Immature natural killer cell (primary cell): Measurements from ENCODE around the gene NOC2L. TPM values are rescaled to one million over a fixed set of nuclear protein-coding genes. Genes with fewer than 3 reads are reported as not detected.
A peak's percentile ranks its signal among the peaks of the same experiment; 100 is the strongest.

ENCODE experiments used
- DNase-seq, 3 donors: peaks; one replicate each; pipeline ENCODE4 v3.0.0; 2022; ENCODE audit warnings: mixed read lengths in 1 of 3
- H3K27ac Mint-ChIP-seq, 6 donors: one replicate each; pipeline ENCODE4 v1.8.0; 2020; ENCODE audit warnings: mixed read lengths in 6 of 6, mild to moderate bottlenecking in 5 of 6, inconsistent platforms in 4 of 6, moderate library complexity in 3 of 6
- H3K27me3 Mint-ChIP-seq, 3 donors: one replicate each; pipeline ENCODE4 v1.8.0; 2020 to 2021; ENCODE audit warnings: low read depth in 3 of 3, mild to moderate bottlenecking in 3 of 3, mixed read lengths in 3 of 3, moderate library complexity in 3 of 3, inconsistent platforms in 1 of 3
- H3K36me3 Mint-ChIP-seq, 3 donors: one replicate each; pipeline ENCODE4 v1.8.0; 2020; ENCODE audit warnings: mixed read lengths in 3 of 3, inconsistent platforms in 2 of 3, mild to moderate bottlenecking in 2 of 3
- H3K4me1 Mint-ChIP-seq, 2 donors: one replicate each; pipeline ENCODE4 v1.8.0; 2020; ENCODE audit warnings: inconsistent platforms in 2 of 2, mild to moderate bottlenecking in 2 of 2, mixed read lengths in 2 of 2, moderate library complexity in 1 of 2
- H3K4me3 Mint-ChIP-seq, 5 donors: one replicate each; pipeline ENCODE4 v1.8.0; 2020; ENCODE audit warnings: mild to moderate bottlenecking in 5 of 5, mixed read lengths in 5 of 5, inconsistent platforms in 3 of 5, moderate library complexity in 3 of 5
- H3K9me3 Mint-ChIP-seq, 6 donors: one replicate each; pipeline ENCODE4 v1.8.0; 2020; ENCODE audit warnings: mild to moderate bottlenecking in 6 of 6, mixed read lengths in 6 of 6, inconsistent platforms in 4 of 6, moderate library complexity in 3 of 6
- polyA plus RNA-seq, 3 donors: library from polyadenylated mRNA; unstranded; fragments of 300-500 nt; fragmentation: Illumina TruSeq; gene quantifications; one replicate each; pipeline ENCODE4 v1.2.3, GENCODE V29; 2021

The NOC2L gene
- polyA plus RNA-seq, 3 donors from 2014 or later: 48.2 to 69.8 (median 53.5) TPM

DNA sequence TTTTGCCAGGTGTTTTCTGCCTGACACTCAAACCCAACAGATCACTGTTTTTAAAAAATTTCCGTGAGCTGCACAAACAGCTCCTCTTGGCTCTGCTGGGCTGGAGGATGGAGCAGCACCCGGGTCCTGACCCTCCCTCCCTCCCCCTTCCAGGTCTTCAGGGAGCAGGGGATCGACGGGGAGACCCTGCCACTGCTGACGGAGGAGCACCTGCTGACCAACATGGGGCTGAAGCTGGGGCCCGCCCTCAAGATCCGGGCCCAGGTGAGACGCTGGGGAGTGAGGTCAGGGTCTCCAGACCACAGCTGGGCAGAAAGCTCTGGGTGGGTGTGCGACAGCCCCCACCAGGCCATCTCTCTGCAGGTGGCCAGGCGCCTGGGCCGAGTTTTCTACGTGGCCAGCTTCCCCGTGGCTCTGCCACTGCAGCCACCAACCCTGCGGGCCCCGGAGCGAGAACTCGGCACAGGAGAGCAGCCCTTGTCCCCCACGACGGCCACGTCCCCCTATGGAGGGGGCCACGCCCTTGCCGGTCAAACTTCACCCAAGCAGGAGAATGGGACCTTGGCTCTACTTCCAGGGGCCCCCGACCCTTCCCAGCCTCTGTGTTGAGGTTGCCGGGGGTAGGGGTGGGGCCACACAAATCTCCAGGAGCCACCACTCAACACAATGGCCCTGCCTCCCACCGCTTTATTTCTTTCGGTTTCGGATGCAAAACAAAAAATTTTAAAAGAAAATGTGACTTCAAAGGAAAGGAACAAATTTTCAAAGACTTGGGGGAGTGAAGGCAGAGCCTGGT is 15.3 kb downstream of the NOC2L start:
- Mint-ChIP-seq H3K27me3 (peaks cover 3 to 11% (median 6%) of the 10 kb centered on the region in 3 donors), H3K27ac (no peak overlapping the region), H3K4me1 (peaks cover 0 to 8% of the 10 kb centered on the region in 2 donors), H3K4me3 (no peak overlapping the region), H3K9me3 (no peaks in the 10 kb centered on the region), H3K36me3 (peaks cover 4 to 10% (median 7%) of the 10 kb centered on the region in 3 donors)
- no peak for DNase-seq

DNA sequence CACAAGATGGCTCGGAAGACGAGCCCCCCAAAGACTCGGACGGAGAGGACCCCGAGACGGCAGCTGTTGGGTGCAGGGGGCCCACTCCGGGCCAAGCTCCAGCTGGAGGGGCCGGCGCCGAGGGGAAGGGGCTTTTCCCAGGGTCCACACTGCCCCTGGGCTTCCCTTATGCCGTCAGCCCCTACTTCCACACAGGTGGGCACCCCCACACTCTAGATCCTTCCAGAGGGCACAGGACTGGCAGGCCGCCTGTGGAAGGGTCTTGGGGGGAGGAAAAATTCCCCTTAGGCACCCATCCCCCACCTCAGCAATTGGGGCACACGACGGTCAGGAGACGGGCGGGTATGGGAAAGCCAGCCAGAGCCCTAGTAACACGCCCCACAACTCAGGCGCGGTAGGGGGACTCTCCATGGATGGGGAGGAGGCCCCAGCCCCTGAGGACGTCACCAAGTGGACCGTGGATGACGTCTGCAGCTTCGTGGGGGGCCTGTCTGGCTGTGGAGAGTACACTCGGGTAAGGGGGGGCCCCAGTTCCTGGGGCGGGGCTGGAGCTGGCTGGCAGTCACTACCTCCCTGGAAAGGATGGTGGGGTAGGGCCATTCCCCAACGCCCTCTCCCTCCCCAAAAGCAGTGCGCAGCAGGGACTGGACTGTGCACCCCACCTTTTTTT is 16.1 kb downstream of the NOC2L start:
- Mint-ChIP-seq H3K4me1 (peaks cover 0 to 8% of the 10 kb centered on the region in 2 donors), H3K27ac (no peak overlapping the region), H3K9me3 (no peaks in the 10 kb centered on the region), H3K36me3 (peaks cover 4 to 8% (median 7%) of the 10 kb centered on the region in 3 donors), H3K4me3 (no peak overlapping the region), H3K27me3 (peaks cover 3 to 14% (median 6%) of the 10 kb centered on the region in 3 donors)
- DNase-seq: no peak

DNA sequence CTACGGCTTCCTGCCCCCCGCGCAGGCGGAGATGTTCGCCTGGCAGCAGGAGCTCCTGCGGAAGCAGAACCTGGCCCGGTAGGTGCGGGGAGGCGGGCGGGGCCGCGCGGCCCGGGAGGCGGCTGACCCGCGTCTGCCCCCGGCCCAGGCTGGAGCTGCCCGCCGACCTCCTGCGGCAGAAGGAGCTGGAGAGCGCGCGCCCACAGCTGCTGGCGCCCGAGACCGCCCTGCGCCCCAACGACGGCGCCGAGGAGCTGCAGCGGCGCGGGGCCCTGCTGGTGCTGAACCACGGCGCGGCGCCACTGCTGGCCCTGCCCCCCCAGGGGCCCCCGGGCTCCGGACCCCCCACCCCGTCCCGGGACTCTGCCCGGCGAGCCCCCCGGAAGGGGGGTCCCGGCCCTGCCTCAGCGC is 16.6 kb downstream of the NOC2L start:
- no peak overlapping the region for H3K27ac Mint-ChIP-seq
- peaks cover 4 to 8% (median 7%) of the 10 kb centered on the region in 3 donors for H3K36me3 Mint-ChIP-seq
- no peaks in the 10 kb centered on the region for H3K9me3 Mint-ChIP-seq
- peaks cover 4 to 14% (median 10%) of the 10 kb centered on the region in 3 donors for H3K27me3 Mint-ChIP-seq
- no peak for DNase-seq
- peaks cover 0 to 8% of the 10 kb centered on the region in 2 donors for H3K4me1 Mint-ChIP-seq
- no peak overlapping the region for H3K4me3 Mint-ChIP-seq

DNA sequence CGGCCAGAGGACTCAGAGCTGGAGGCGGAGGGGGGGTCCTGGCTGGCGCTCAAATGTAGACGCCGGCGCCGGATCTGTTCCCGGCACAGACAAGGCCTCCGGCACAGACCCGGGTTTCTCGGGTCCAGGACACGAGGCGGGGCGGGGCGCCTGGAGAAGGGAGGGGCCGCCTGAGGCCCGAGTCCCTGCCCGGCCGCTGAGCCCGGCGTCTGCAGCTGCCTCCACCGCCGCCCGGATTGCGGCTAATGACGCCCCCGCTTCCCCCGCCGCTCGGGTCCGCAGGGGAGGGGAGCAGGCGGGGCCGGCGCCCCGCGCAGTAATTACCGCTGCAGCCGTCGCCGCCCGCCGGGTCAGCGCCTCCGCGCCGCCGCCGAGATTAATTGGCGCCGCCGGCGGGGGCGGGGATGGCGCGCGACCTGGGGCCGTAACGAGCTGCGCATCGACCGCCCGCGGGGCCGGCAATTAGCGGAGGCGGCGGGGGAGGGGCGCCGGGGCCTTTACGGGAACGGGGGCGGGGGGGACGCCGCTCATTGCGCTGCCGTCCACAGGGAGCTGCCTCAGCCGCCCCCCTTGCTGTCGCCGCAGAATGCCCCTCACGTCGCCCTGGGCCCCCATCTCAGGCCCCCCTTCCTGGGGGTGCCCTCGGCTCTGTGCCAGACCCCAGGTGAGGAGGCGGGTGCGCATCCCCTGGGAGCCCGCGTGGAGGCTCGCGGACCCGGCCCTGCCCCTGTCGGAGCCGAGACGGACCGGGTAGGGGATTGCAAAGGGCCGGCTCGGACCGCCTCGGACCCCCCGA is 17.3 kb downstream of the NOC2L start:
- Mint-ChIP-seq H3K27ac (no peak overlapping the region), H3K4me1 (peaks cover 0 to 8% of the 10 kb centered on the region in 2 donors), H3K4me3 (peak overlapping the region in 3 of 5 donors; percentile 27 to 70 (median 67)), H3K36me3 (peaks cover 4 to 8% (median 4%) of the 10 kb centered on the region in 3 donors), H3K27me3 (peaks cover 4 to 14% (median 10%) of the 10 kb centered on the region in 3 donors), H3K9me3 (no peaks in the 10 kb centered on the region)
- DNase-seq: no peak

DNA sequence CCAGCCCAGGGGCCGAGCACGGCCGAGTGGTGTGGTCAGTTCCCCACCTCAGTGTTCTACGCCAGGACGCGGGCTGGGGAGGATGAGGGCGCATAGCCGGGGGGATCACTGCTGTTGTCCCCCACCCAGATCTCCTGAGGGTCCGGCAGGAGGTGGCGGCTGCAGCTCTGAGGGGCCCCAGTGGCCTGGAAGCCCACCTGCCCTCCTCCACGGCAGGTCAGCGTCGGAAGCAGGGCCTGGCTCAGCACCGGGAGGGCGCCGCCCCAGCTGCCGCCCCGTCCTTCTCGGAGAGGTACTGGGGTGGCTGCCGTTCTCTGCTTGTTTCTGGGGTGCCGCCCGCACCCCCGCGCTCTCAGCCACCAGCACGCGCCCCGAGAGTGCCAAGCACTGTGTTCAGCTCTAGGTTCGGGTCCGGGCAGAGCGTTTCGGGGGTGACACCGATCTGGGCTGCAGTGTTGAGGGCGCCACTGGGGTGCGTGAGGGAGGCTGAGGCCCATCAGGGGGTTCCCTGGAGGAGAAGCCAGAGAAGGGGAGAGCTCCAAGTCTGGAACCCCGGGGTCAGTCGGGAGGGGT is 18.0 kb downstream of the NOC2L start:
- Mint-ChIP-seq H3K36me3 (peaks cover 4 to 8% (median 4%) of the 10 kb centered on the region in 3 donors), H3K27me3 (peaks cover 4 to 14% (median 10%) of the 10 kb centered on the region in 3 donors), H3K4me1 (peaks cover 0 to 8% of the 10 kb centered on the region in 2 donors), H3K9me3 (no peaks in the 10 kb centered on the region), H3K27ac (no peak overlapping the region), H3K4me3 (peak overlapping the region in 4 of 5 donors; percentile 27 to 70 (median 68))
- DNase-seq: no peak

DNA sequence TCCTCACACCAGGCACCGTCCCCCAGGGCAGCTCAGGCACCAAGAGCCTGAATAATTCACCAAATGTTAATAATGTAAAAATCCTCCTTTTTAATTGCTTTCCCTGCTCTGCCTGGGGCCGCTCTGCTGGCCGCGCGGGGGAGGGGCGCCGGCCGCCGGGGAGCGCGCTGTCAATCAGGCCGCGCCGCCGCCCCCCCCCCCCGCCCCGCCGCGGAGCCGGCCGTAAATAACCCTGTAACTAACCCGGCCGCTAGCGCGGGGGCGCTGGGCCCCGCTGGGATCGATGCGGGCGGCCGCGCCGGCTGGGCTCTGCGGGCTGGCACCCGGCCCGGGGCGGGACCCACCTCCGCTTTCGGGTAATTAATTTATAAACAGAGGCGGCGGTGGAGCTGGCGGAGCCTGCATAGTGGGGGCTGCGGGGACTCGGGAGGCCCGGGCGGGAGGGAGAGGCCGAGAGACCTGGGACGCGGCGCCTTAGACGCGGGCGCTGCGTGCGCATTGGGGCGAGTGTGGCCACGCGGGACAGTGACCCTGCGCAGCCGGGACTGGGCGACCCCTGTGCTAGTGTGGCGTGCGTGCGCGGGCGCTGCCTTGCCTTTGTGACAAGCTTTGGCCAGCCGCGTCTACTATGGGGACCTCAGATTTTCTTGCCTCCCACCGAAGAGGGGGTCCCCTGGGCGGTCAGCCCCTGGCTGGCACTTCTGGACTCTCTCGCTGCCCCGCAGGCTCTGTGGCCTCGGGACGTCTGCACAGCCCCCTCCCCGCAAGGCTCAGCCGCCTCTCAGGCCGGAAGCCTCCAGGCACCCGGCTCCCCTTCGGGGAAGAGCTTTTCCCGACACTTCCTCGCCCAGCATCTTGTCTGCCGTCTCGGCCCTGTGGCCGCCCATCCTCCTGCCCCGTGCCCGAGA is 18.7 kb downstream of the NOC2L start:
- H3K36me3 Mint-ChIP-seq: peaks cover 3 to 4% (median 4%) of the 10 kb centered on the region in 3 donors
- H3K4me1 Mint-ChIP-seq: peaks cover 0 to 8% of the 10 kb centered on the region in 2 donors
- no peaks in the 10 kb centered on the region for H3K9me3 Mint-ChIP-seq
- no peak overlapping the region for H3K27ac Mint-ChIP-seq
- DNase-seq: no peak
- peaks cover 4 to 14% (median 10%) of the 10 kb centered on the region in 3 donors for H3K27me3 Mint-ChIP-seq
- H3K4me3 Mint-ChIP-seq: peak overlapping the region in 4 of 5 donors; percentile 41 to 54 (median 48)

DNA sequence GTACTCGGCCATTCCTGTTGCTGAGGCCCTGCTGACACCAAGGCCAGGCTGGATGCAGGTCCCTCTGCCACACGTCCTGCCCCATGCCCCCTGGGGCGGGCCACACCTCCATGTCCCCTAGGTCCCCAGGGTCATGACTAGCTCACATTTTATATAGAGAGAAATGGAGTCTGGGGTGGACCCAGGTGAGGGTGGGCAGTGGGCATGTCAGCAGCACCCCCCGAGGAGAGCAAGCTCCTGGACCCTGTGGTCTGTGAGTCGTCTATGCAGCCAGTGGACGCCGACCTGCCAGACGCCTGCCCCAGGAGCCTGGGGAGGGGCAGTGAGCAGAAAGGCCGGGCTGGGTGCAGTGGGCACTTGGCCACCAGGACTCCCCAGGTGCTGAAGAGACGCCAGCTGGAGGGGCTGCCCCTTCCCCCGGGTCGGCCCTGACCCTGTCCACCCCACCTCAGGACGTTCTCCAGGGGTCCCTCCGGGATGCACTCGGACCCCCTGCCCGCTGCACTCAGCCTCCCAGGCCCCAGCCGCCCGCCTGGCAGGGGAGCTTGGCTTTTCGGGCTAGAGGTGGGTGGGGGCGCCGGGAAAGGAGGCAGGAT is 19.4 kb downstream of the NOC2L start:
- no peaks in the 10 kb centered on the region for H3K36me3 Mint-ChIP-seq
- DNase-seq: no peak
- H3K4me1 Mint-ChIP-seq: peaks cover 0 to 8% of the 10 kb centered on the region in 2 donors
- peaks cover 4 to 19% (median 10%) of the 10 kb centered on the region in 3 donors for H3K27me3 Mint-ChIP-seq
- H3K9me3 Mint-ChIP-seq: no peaks in the 10 kb centered on the region
- H3K4me3 Mint-ChIP-seq: peak overlapping the region in 1 of 5 donors; percentile 38
- no peak overlapping the region for H3K27ac Mint-ChIP-seq

DNA sequence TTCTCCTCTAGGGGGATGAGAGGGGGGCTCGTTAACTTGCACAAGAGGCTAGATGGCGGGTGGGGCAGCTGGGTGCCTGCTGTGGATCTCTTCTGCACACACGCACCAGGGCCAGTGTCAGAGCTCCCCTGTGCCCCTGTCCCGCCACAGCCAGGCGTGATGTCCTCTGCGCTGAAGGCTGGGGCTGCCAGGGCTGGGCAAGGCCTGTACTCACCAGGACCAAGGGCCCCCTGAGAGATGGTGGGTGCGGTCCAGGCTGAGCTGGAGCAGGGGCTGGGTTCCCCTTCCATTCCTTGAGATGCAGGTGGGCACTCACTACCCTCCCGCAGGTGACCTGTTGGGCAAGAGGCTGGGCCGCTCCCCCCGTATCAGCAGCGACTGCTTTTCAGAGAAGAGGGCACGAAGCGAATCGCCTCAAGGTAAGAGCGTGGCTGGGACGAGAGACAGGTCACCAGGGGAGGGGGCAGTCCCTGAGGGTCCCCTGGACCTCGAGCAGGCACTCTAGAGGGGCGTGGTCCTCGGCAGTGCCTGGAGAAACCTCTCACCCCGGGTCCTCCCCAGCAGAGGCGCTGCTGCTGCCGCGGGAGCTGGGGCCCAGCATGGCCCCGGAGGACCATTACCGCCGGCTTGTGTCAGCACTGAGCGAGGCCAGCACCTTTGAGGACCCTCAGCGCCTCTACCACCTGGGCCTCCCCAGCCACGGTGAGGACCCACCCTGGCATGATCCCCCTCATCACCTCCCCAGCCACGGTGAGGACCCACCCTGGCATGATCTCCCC is 20.2 kb downstream of the NOC2L start:
- peak overlapping the region in 1 of 5 donors; percentile 38 for H3K4me3 Mint-ChIP-seq
- no peak for DNase-seq
- no peak overlapping the region for H3K27ac Mint-ChIP-seq
- H3K4me1 Mint-ChIP-seq: peaks cover 0 to 8% of the 10 kb centered on the region in 2 donors
- H3K27me3 Mint-ChIP-seq: peaks cover 4 to 19% (median 10%) of the 10 kb centered on the region in 3 donors
- no peaks in the 10 kb centered on the region for H3K9me3 Mint-ChIP-seq
- no peaks in the 10 kb centered on the region for H3K36me3 Mint-ChIP-seq

DNA sequence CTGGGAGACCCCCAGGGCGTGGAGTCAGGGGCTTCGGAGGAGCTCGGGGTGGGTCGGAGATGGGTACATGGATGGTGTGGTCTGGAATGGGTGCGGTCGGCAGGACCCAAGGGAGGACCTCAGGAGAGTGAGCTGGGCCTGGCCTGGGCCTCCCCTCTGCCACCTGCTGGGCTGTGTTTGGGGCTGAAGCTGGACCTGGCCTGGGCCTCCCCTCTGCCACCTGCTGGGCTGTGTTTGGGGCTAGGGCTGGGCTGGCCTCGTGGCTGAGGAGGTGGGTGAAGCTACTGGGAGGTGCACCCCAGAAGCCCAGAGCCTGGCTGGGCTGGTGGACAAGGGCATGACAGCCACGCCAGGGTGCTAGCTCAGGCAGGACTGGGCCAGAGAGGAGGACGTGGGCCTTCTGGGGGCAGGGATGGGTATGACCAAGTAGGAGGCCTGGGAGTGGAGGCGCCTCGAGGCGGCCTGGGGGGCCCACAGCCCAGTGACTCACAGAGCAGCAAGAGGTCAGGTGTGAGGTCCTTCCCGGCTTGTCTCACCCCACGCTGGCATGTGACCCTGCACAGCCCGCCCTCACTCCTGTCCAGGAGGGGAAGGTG is 20.9 kb downstream of the NOC2L start:
- no peak for DNase-seq
- Mint-ChIP-seq H3K4me1 (peaks cover 0 to 8% of the 10 kb centered on the region in 2 donors), H3K27ac (no peak overlapping the region), H3K27me3 (peaks cover 4 to 17% (median 10%) of the 10 kb centered on the region in 3 donors), H3K9me3 (no peaks in the 10 kb centered on the region), H3K36me3 (no peaks in the 10 kb centered on the region), H3K4me3 (no peak overlapping the region)

DNA sequence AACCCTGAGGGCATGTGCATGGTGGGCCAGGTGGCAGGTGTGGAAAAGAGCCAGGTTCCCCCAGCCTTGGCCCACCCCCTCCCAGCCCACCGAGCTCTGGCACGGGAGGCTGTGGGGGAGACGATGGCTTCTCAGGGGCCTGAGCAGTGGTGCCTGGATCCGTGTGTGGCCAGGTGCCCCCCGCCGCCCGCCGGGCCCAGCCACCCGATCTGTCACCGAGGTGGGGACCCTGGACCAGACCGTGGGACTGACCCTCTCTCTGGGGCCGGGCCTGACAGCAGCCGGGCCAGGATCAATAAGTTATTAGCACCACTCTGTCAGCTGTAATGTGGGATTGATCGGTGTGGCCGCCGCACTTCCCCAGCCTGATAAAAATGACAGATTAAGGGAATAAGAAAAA is 21.5 kb downstream of the NOC2L start:
- no peaks in the 10 kb centered on the region for H3K36me3 Mint-ChIP-seq
- no peak for DNase-seq
- H3K9me3 Mint-ChIP-seq: no peaks in the 10 kb centered on the region
- H3K27ac Mint-ChIP-seq: no peak overlapping the region
- H3K27me3 Mint-ChIP-seq: peaks cover 4 to 18% (median 11%) of the 10 kb centered on the region in 3 donors
- H3K4me1 Mint-ChIP-seq: peaks cover 0 to 8% of the 10 kb centered on the region in 2 donors
- no peak overlapping the region for H3K4me3 Mint-ChIP-seq
